K562 (cell line): ENCODE results near the gene SLC23A2. TPM values are rescaled to one million over a fixed set of nuclear protein-coding genes. Genes with fewer than 3 reads are reported as not detected.

Experiments used
- ATAC-seq: fragments of 200-7000 bp; cut with Tn5 transposase; 3 replicates; pipeline ENCODE4 v1.9.1; 2020; ENCODE audit warnings: moderate library complexity
- BruUV-seq: library from RNA; stranded (reverse); fragments of 400-500 nt; replicated peaks from 2 replicates; lab custom pipeline; 2021; lab: Mats Ljungman, UMichigan
- CTCF ChIA-PET: fragments of 300-600 bp; formaldehyde crosslinking; extraction: SDS; loops from one replicate; lab custom pipeline; 2021; ENCODE audit warnings: low intra/inter-chr PET ratio; lab: Yijun Ruan, JAX
- POLR2A ChIA-PET: fragments of 300-600, 350-650 bp; sonication (Branson Sonifier 250); formaldehyde crosslinking; extraction: SDS; loops from one replicate; lab custom pipeline; 2021; ENCODE audit warnings: antibody characterized with exemption, inconsistent platforms; lab: Yijun Ruan, JAX
- DNase-seq, 4 experiments: peaks; one replicate each; pipeline versions ENCODE4 v3.0.0 to v3.0.0-alpha.2; 2011 to 2018; ENCODE audit warnings: low spot score in 3 of 4, mixed read lengths in 3 of 4; ENCODE audit errors: extremely low read depth in 1 of 4
- FAIRE-seq: peaks from 2 replicates; lab custom pipeline; 2011; peaks lifted over from hg19 to GRCh38; lab: Jason Lieb, UNC
- H2AFZ ChIP-seq: 2 replicates; pipeline ENCODE4 v1.6.0; 2011; ENCODE audit warnings: low read depth, low read length, control low read depth, inconsistent platforms
- H3K27ac ChIP-seq: fragments of 200-600 bp; 3 replicates; pipeline ENCODE4 v1.8.0; 2011; ENCODE audit warnings: low read depth, mild to moderate bottlenecking, control low read depth, inconsistent platforms, low read length, moderate library complexity, mixed read lengths; ENCODE audit errors: extremely low read depth
- H3K27me3 ChIP-seq, 2 experiments: fragments of 300-600 bp in 1 of 2; 2 replicates in 1 of 2; 3 replicates in 1 of 2; pipeline versions ENCODE4 v1.6.0 to v1.8.0; 2011; ENCODE audit warnings: inconsistent platforms in 2 of 2, low read length in 2 of 2, mild to moderate bottlenecking in 1 of 2, mixed read lengths in 1 of 2, moderate library complexity in 1 of 2; ENCODE audit not compliant: control insufficient read depth in 2 of 2, insufficient read depth in 2 of 2
- H3K36me3 ChIP-seq: fragments of 300-600 bp; 3 replicates; pipeline ENCODE4 v1.8.0; 2011; ENCODE audit warnings: mild to moderate bottlenecking, low read length, inconsistent platforms; ENCODE audit not compliant: control insufficient read depth, insufficient read depth
- H3K4me1 ChIP-seq, 2 experiments: fragments of 200-600 bp in 1 of 2; replicated peaks in 1 of 2; 2 replicates in 1 of 2; 3 replicates in 1 of 2; pipeline versions ENCODE4 v1.5.1 to v1.8.0; 2011; ENCODE audit warnings: inconsistent platforms in 2 of 2, low read length in 2 of 2, mild to moderate bottlenecking in 1 of 2, mixed read lengths in 1 of 2, moderate library complexity in 1 of 2; ENCODE audit not compliant: control insufficient read depth in 2 of 2, insufficient read depth in 2 of 2
- H3K4me2 ChIP-seq: 2 replicates; pipeline ENCODE4 v1.6.1; 2011; ENCODE audit warnings: low read length, control low read depth, inconsistent platforms, mixed read lengths; ENCODE audit not compliant: insufficient read depth
- H3K4me3 ChIP-seq: fragments of 200-600 bp; sonication (generic), shearing (Covaris generic); 2 replicates; pipeline ENCODE4 v1.5.1; 2016; ENCODE audit warnings: control low read depth, inconsistent platforms
- H3K79me2 ChIP-seq: fragments of 200-600 bp; 3 replicates; pipeline ENCODE4 v1.8.0; 2011; ENCODE audit warnings: low read length, inconsistent platforms; ENCODE audit not compliant: control insufficient read depth, insufficient read depth
- H3K9ac ChIP-seq, 2 experiments: 2 replicates each; pipeline versions ENCODE4 v1.6.0 to v1.6.1; 2011; ENCODE audit warnings: low read depth in 2 of 2, low read length in 2 of 2, control low read depth in 1 of 2, inconsistent platforms in 1 of 2, mild to moderate bottlenecking in 1 of 2, mixed read lengths in 1 of 2; ENCODE audit not compliant: insufficient read depth in 1 of 2
- H3K9me1 ChIP-seq: one replicate; pipeline ENCODE4 v1.6.0; 2011; ENCODE audit warnings: inconsistent platforms, mild to moderate bottlenecking, low read length, moderate library complexity; ENCODE audit not compliant: control insufficient read depth, insufficient read depth
- H3K9me3 ChIP-seq: replicated peaks from 2 replicates; pipeline ENCODE4 v1.5.1; 2011; ENCODE audit warnings: low read depth, low read length, inconsistent platforms; ENCODE audit not compliant: control insufficient read depth, insufficient read depth
- H4K20me1 ChIP-seq: replicated peaks from 2 replicates; pipeline ENCODE4 v1.6.1; 2011; ENCODE audit warnings: low read length, inconsistent platforms, mixed read lengths; ENCODE audit not compliant: control insufficient read depth, insufficient read depth
- ELF1 ChIP-seq: fragments of 200-800 bp; sonication (Bioruptor generic); IDR thresholded peaks from 2 replicates; pipeline ENCODE4 v1.6.1; 2016; ENCODE audit warnings: missing genetic modification characterization, missing compliant biosample characterization
- HIVEP1 ChIP-seq: fragments of 250-450 bp; sonication (Bioruptor Pico); IDR thresholded peaks from 2 replicates; pipeline ENCODE4 v1.4.0; 2020; ENCODE audit warnings: mild to moderate bottlenecking
- JUNB ChIP-seq: fragments of 450-650 bp; formaldehyde crosslinking; conservative IDR thresholded peaks from 2 replicates; pipeline ENCODE4 v1.4.0; 2020; ENCODE audit warnings: mild to moderate bottlenecking
- NBN ChIP-seq: fragments of 450-650 bp; IDR thresholded peaks from 2 replicates; pipeline ENCODE4 v1.6.1; 2016; ENCODE audit warnings: low read depth, mild to moderate bottlenecking
- NR2C1 ChIP-seq, 2 experiments: fragments of 450-650 bp; IDR thresholded peaks; 2 replicates each; pipeline ENCODE4 v1.6.1; 2017; ENCODE audit warnings: mild to moderate bottlenecking in 2 of 2, antibody characterized with exemption in 1 of 2, inconsistent platforms in 1 of 2, missing compliant biosample characterization in 1 of 2, missing genetic modification characterization in 1 of 2
- NR2C2 ChIP-seq, 2 experiments: fragments of 200-800 bp in 1 of 2; sonication (Bioruptor generic) in 1 of 2; sonication (generic) in 1 of 2; formaldehyde crosslinking in 1 of 2; IDR thresholded peaks; 2 replicates each; pipeline versions ENCODE4 v1.6.1 to v1.8.0; 2016 to 2022; ENCODE audit warnings: mild to moderate bottlenecking in 1 of 2, missing compliant biosample characterization in 1 of 2, missing genetic modification characterization in 1 of 2, missing genetic modification reagents in 1 of 2
- POLR2H ChIP-seq: IDR thresholded peaks from 2 replicates; pipeline ENCODE4 v1.6.1; 2016; ENCODE audit warnings: missing genetic modification characterization, low read depth, mild to moderate bottlenecking, control low read depth, missing compliant biosample characterization, moderate library complexity
- PRPF4 ChIP-seq: fragments of 200-400 bp; formaldehyde crosslinking; IDR thresholded peaks from one replicate; pipeline ENCODE4 v1.6.1; 2017; ENCODE audit warnings: low read length, low read depth, mild to moderate bottlenecking; ENCODE audit not compliant: insufficient read depth, poor library complexity, severe bottlenecking
- RAD51 ChIP-seq: fragments of 450-650 bp; IDR thresholded peaks from 2 replicates; pipeline ENCODE4 v1.7.1; 2016; ENCODE audit warnings: low read depth, mild to moderate bottlenecking, borderline replicate concordance
- SNIP1 ChIP-seq: fragments of 450-650 bp; IDR thresholded peaks from 2 replicates; pipeline ENCODE4 v1.7.1; 2017; ENCODE audit warnings: low read depth, mild to moderate bottlenecking
- WHSC1 ChIP-seq: IDR thresholded peaks from one replicate; pipeline ENCODE4 v1.6.1; 2012; ENCODE audit warnings: low read length, control low read depth, inconsistent platforms
- ZBTB1 ChIP-seq: sonication (generic); formaldehyde crosslinking; IDR thresholded peaks from 2 replicates; pipeline ENCODE4 v1.8.1; 2023; ENCODE audit warnings: missing genetic modification reagents, low read depth, mild to moderate bottlenecking, borderline replicate concordance
- ZFP36 ChIP-seq: fragments of 150-350 bp; IDR thresholded peaks from 2 replicates; pipeline ENCODE4 v1.6.1; 2018; ENCODE audit warnings: low read length, low read depth; ENCODE audit not compliant: partially characterized antibody
- ZNF263 ChIP-seq: sonication (generic); formaldehyde crosslinking; IDR thresholded peaks from 2 replicates; pipeline ENCODE4 v1.8.0; 2022; ENCODE audit warnings: mild to moderate bottlenecking, missing genetic modification reagents, borderline replicate concordance
- WGBS: fragments of 100-300 bp; shearing (Covaris generic); methylation state at CpG from one replicate; pipeline ENCODE4 v1.1.6; 2016; ENCODE audit warnings: low coverage, mixed read lengths; ENCODE audit not compliant: insufficient coverage; ENCODE audit errors: missing lambda C conversion rate; 5-methylcytosine and 5-hydroxymethylcytosine counted together
- in situ Hi-C: fragments of 300-500 bp; cut with MboI; formaldehyde crosslinking; loops from 4 replicates; pipeline ENCODE4 v1.15.0; 2018; ENCODE audit warnings: inconsistent platforms, mixed read lengths
- intact Hi-C: fragments of 100-400 bp; cut with micrococcal nuclease; formaldehyde crosslinking; loops from 2 replicates; pipeline ENCODE4 v1.14.2; 2022
- polyA plus RNA-seq, 8 experiments: library from polyadenylated mRNA; depleted of rRNA in 4 of 8; stranded (reverse) in 5 of 8; unstranded in 3 of 8; fragments of >200 nt; fragmentation: Nextera tagmentation in 2 of 8; fragmentation: Illumina TruSeq in 1 of 8; extraction: Ambion mirVana in 2 of 8; extraction: Trizol in 1 of 8; gene quantifications; 2 replicates each; pipeline versions ENCODE4 v1.2.1 to v1.2.3, GENCODE V29; 2011 to 2014; ENCODE audit warnings: inconsistent platforms in 1 of 8, missing spikeins in 1 of 8
- total RNA-seq, 7 experiments: library from RNA; depleted of rRNA in 6 of 7; stranded (reverse); fragments of >200 nt in 6 of 7; fragmentation: Illumina TruSeq in 2 of 7; extraction: Trizol in 2 of 7; gene quantifications; 2 replicates each; pipeline versions ENCODE4 v1.2.1 to v1.2.3, GENCODE V29; 2011 to 2021; ENCODE audit warnings: low replicate concordance in 1 of 7
- TF ChIP-seq, protein P1 (sequence below): sonication (generic); formaldehyde crosslinking; IDR thresholded peaks from 2 replicates; pipeline ENCODE4 v1.5.0; 2020; ENCODE audit warnings: missing genetic modification reagents
- TF ChIP-seq, protein P2 (sequence below): IDR thresholded peaks from 2 replicates; pipeline ENCODE4 v1.6.1; 2011; ENCODE audit not compliant: insufficient read length; ENCODE audit errors: extremely low read depth
- TF ChIP-seq, protein P3 (sequence below): sonication (generic); formaldehyde crosslinking; IDR thresholded peaks from 2 replicates; pipeline ENCODE4 v1.9.0; 2022; ENCODE audit warnings: mild to moderate bottlenecking, missing genetic modification reagents
- TF ChIP-seq, protein P4 (sequence below): fragments of 450-650 bp; IDR thresholded peaks from 2 replicates; pipeline ENCODE4 v1.6.1; 2016

SLC23A2 gene
- total and polyA plus RNA-seq, 9 of the 15 experiments (the other 6 are each of a cell fraction or from before 2014, with no cell fraction given), result 0.39 to 6.7 (median 3.2) TPM

DNA sequence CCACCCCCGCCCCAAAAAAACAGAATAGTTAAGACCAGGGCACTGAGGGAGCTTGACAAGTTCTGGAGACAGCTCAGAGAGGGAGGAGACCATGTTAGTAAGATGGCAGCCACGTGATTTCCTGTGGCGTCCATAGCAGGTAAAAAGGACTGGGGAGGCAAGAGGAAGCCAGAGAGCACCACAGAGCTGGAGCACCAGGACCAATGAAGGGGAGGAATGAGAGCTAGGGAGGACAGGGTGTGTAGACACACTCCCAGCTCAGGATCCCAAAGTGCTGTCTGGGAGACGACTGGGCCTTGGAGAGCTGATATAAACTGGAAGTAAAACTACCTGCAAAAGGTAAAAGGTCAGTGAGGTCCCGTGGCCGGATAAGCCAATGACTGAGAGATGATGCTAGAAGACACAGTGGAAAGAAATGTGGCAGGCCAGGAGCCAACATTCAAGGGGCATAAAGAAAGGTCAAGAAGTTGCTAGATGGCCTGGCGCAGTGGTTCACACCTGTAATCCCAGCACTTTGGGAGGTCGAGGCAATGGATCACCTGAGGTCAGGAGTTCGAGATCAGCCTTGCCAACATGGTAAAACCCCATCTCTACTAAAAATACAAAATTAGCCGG is 39.0 kb downstream of the SLC23A2 start:
- ChIA-PET POLR2A (no interaction called here), CTCF (no interaction called here)
- FAIRE-seq, result no peak
- Histone ChIP-seq H3K9me3 (no peaks in the 10 kb centered on the region), H2AFZ (no peak overlapping the region), H3K4me2 (peak overlapping the region; percentile 37; the same call in 1 of the 2 replicates), H3K79me2 (no peaks in the 10 kb centered on the region), H4K20me1 (no peaks in the 10 kb centered on the region), H3K4me3 (no peak overlapping the region), H3K27me3 (no peaks in the 10 kb centered on the region), H3K9ac (peak overlapping the region in 1 of 2 experiments; percentile 52; a peak in 1 of 4 replicates), H3K27ac (no peak overlapping the region; the same call in 2 of the 3 replicates), H3K36me3 (no peaks in the 10 kb centered on the region; the same call in 2 of the 3 replicates), H3K4me1 (peaks cover 0 to 10% of the 10 kb centered on the region in 2 experiments; a peak in 3 of 5 replicates), H3K9me1 (no peaks in the 10 kb centered on the region)
- in situ Hi-C loops, result no loop called here
- BruUV-seq, result no TSS peak
- intact Hi-C loops, result no loop called here
- DNase-seq, result peak in 1 of 4 experiments; percentile 24
- ATAC-seq, result peak; percentile 59; the same call in 2 of the 3 replicates
- WGBS, result 53% methylated on average over 8 of the region's 10 CpGs
- TF ChIP-seq NR2C2 (CRISPR knock-in tag; IDR thresholded peaks at IDR 0.05), result no peak
- TF ChIP-seq NR2C2 (tag; IDR thresholded peaks at IDR 0.05), result peak; percentile 64
- TF ChIP-seq, protein P1, sequence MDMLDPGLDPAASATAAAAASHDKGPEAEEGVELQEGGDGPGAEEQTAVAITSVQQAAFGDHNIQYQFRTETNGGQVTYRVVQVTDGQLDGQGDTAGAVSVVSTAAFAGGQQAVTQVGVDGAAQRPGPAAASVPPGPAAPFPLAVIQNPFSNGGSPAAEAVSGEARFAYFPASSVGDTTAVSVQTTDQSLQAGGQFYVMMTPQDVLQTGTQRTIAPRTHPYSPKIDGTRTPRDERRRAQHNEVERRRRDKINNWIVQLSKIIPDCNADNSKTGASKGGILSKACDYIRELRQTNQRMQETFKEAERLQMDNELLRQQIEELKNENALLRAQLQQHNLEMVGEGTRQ (CRISPR knock-in tag), result peak; percentile 33; the same call in 1 of the 2 replicates
- no peak for TF ChIP-seq JUNB (CRISPR knock-in tag)
- TF ChIP-seq RAD51, result peak; percentile 51
- no peak for TF ChIP-seq ZFP36
- no peak for TF ChIP-seq ELF1
- no peak for TF ChIP-seq SNIP1
- peak; percentile 39; the same call in 1 of the 2 replicates for TF ChIP-seq NR2C1 (IDR thresholded peaks at IDR 0.05)
- no peak for TF ChIP-seq NR2C1 (tag; IDR thresholded peaks at IDR 0.05)
- TF ChIP-seq, protein P2, sequence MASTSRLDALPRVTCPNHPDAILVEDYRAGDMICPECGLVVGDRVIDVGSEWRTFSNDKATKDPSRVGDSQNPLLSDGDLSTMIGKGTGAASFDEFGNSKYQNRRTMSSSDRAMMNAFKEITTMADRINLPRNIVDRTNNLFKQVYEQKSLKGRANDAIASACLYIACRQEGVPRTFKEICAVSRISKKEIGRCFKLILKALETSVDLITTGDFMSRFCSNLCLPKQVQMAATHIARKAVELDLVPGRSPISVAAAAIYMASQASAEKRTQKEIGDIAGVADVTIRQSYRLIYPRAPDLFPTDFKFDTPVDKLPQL, result no peak
- no peak for TF ChIP-seq POLR2H (tag)
- TF ChIP-seq NBN, result no peak
- TF ChIP-seq ZBTB1 (CRISPR knock-in tag), result no peak
- TF ChIP-seq, protein P3, sequence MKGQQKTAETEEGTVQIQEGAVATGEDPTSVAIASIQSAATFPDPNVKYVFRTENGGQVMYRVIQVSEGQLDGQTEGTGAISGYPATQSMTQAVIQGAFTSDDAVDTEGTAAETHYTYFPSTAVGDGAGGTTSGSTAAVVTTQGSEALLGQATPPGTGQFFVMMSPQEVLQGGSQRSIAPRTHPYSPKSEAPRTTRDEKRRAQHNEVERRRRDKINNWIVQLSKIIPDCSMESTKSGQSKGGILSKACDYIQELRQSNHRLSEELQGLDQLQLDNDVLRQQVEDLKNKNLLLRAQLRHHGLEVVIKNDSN (CRISPR knock-in tag), result peak; percentile 24; the same call in 1 of the 2 replicates
- no peak for TF ChIP-seq PRPF4
- no peak for TF ChIP-seq WHSC1
- no peak for TF ChIP-seq HIVEP1 (CRISPR knock-in tag)
- TF ChIP-seq, protein P4, sequence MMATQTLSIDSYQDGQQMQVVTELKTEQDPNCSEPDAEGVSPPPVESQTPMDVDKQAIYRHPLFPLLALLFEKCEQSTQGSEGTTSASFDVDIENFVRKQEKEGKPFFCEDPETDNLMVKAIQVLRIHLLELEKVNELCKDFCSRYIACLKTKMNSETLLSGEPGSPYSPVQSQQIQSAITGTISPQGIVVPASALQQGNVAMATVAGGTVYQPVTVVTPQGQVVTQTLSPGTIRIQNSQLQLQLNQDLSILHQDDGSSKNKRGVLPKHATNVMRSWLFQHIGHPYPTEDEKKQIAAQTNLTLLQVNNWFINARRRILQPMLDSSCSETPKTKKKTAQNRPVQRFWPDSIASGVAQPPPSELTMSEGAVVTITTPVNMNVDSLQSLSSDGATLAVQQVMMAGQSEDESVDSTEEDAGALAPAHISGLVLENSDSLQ, result 0 out of 2 replicates have a peak, but pooled peaks have one; percentile 10
- peak; percentile 84 for TF ChIP-seq ZNF263 (CRISPR knock-in tag)
